ENCODE results near the gene HLCS. TPM values are rescaled to one million over a fixed set of nuclear protein-coding genes. Genes with fewer than 3 reads are reported as not detected.

The HLCS gene
- polyA plus RNA-seq, 4 donors, result 2.7 to 13.7 (median 4.9) TPM

GRCh38 chr21:36735201-36735515 lies 231.3 kb downstream of the HLCS start:
- Histone ChIP-seq H3K9me3 (ENCODE audit: control insufficient read depth in 2 of 2, insufficient read depth in 1 of 2, low read depth in 1 of 2, low read length in 1 of 2) (peaks cover 0 to 5% of the 10 kb centered on the region in 2 donors), H3K4me1 (ENCODE audit: control insufficient read depth in 3 of 3, insufficient read depth in 2 of 3, low read depth in 1 of 3, low read length in 2 of 3) (peaks cover 0 to 4% (median 0%) of the 10 kb centered on the region in 3 donors), H3K4me3 (ENCODE audit: low read depth in 1 of 3, low read length in 3 of 3) (no peak overlapping the region), H3K27ac (ENCODE audit: low read depth in 1 of 3, low read length in 2 of 3) (no peak overlapping the region), H3K36me3 (ENCODE audit: control insufficient read depth in 3 of 3, insufficient read depth in 2 of 3, low read depth in 1 of 3, low read length in 3 of 3) (no peaks in the 10 kb centered on the region), H3K27me3 (ENCODE audit: control insufficient read depth in 3 of 3, insufficient read depth in 3 of 3, low read length in 3 of 3) (peaks cover 0 to 18% (median 0%) of the 10 kb centered on the region in 3 donors)
- WGBS, 3 donors, result 64 to 89% (median 87%) methylated on average over 3 to 4 of the region's 4 CpGs
- DNase-seq (no peak), FAIRE-seq (no peak)

DNA sequence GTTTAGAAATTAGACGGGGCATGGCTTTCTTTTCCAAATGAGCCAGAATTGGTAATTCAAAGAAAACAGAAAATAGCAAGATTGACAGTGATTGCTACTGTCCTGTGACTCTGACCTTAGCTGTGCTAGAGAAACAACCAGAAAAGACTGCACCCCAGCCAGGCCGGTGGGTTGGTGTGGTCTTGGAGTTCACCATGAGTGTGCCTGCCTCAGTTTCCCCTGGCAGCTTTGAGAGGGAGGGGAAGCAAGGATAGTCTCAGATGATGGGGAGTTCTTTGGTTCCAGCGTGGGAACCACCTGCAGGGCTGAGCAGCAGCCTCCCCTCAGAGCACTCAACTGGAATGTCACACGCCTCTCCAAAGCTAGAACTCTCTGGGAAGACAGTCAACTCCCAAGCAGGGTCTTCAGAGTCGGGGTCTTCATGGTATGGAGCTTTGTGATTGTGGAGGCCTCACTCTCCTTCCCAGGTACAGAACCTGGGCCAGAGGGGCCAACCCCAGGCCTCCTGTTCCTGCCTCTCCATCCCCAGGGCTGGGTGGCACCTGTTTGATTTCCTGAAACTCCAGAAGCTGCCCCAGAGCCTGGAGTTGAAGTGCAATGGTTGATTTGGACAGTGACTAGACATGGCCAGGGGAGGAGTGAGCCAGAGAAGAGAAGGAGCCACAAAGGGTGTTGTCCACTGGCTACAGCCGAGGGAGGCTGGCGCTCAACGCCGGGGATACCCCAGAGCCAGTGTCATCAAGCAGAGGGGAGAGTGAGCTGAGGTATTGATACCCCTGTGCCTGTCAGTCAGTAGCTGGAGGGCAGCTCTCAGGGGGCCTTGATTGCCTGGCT lies 231.9 kb downstream of the HLCS start:
- H3K9me3 ChIP-seq (ENCODE audit: control insufficient read depth in 2 of 2, insufficient read depth in 1 of 2, low read depth in 1 of 2, low read length in 1 of 2), result peaks cover 0 to 5% of the 10 kb centered on the region in 2 donors
- H3K27me3 ChIP-seq (ENCODE audit: control insufficient read depth in 3 of 3, insufficient read depth in 3 of 3, low read length in 3 of 3), result peaks cover 0 to 23% (median 0%) of the 10 kb centered on the region in 3 donors
- H3K4me1 ChIP-seq (ENCODE audit: control insufficient read depth in 3 of 3, insufficient read depth in 2 of 3, low read depth in 1 of 3, low read length in 2 of 3), result peaks cover 0 to 4% (median 0%) of the 10 kb centered on the region in 3 donors
- no peaks in the 10 kb centered on the region for H3K36me3 ChIP-seq (ENCODE audit: control insufficient read depth in 3 of 3, insufficient read depth in 2 of 3, low read depth in 1 of 3, low read length in 3 of 3)
- no peak overlapping the region for H3K4me3 ChIP-seq (ENCODE audit: low read depth in 1 of 3, low read length in 3 of 3)
- FAIRE-seq, result no peak
- H3K27ac ChIP-seq (ENCODE audit: low read depth in 1 of 3, low read length in 2 of 3), result no peak overlapping the region
- 91 to 95% (median 94%) methylated on average over 9 of the region's 9 CpGs for WGBS, 3 donors
- DNase-seq, result no peak

GRCh38 chr21:36733857-36734256 lies 232.6 kb downstream of the HLCS start:
- no peaks in the 10 kb centered on the region for H3K36me3 ChIP-seq (ENCODE audit: control insufficient read depth in 3 of 3, insufficient read depth in 2 of 3, low read depth in 1 of 3, low read length in 3 of 3)
- H3K27ac ChIP-seq (ENCODE audit: low read depth in 1 of 3, low read length in 2 of 3), result no peak overlapping the region
- peaks cover 0 to 4% (median 0%) of the 10 kb centered on the region in 3 donors for H3K4me1 ChIP-seq (ENCODE audit: control insufficient read depth in 3 of 3, insufficient read depth in 2 of 3, low read depth in 1 of 3, low read length in 2 of 3)
- 69 to 88% (median 70%) methylated on average over 6 of the region's 6 CpGs for WGBS, 3 donors
- no peak overlapping the region for H3K4me3 ChIP-seq (ENCODE audit: low read depth in 1 of 3, low read length in 3 of 3)
- FAIRE-seq (no peak), DNase-seq (no peak)
- H3K27me3 ChIP-seq (ENCODE audit: control insufficient read depth in 3 of 3, insufficient read depth in 3 of 3, low read length in 3 of 3), result peaks cover 0 to 27% (median 0%) of the 10 kb centered on the region in 3 donors
- H3K9me3 ChIP-seq (ENCODE audit: control insufficient read depth in 2 of 2, insufficient read depth in 1 of 2, low read depth in 1 of 2, low read length in 1 of 2), result peaks cover 0 to 5% of the 10 kb centered on the region in 2 donors

DNA sequence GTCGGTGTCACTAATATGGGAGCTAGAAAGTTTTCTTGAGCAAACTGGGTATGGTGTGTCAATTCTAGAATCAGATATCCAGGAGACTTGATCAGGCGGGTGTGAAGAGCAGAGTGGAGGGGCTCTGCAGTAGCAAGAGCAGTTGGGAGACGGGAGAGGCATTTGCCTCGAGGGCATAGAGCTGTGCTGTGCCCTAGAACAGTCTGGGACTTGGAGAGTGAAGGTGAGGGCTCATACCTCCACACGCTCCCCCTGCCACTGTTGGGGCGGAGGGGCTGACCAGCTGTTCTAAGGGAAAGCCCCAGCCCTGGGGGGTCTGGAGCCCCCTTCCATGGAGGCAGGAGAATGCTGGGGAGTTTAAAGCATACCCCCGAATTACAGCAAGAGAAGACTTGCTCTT lies 233.7 kb downstream of the HLCS start:
- Histone ChIP-seq H3K27ac (ENCODE audit: low read depth in 1 of 3, low read length in 2 of 3) (no peak overlapping the region), H3K9me3 (ENCODE audit: control insufficient read depth in 2 of 2, insufficient read depth in 1 of 2, low read depth in 1 of 2, low read length in 1 of 2) (peaks cover 0 to 5% of the 10 kb centered on the region in 2 donors), H3K36me3 (ENCODE audit: control insufficient read depth in 3 of 3, insufficient read depth in 2 of 3, low read depth in 1 of 3, low read length in 3 of 3) (no peaks in the 10 kb centered on the region), H3K27me3 (ENCODE audit: control insufficient read depth in 3 of 3, insufficient read depth in 3 of 3, low read length in 3 of 3) (peaks cover 0 to 25% (median 0%) of the 10 kb centered on the region in 3 donors), H3K4me3 (ENCODE audit: low read depth in 1 of 3, low read length in 3 of 3) (no peak overlapping the region), H3K4me1 (ENCODE audit: control insufficient read depth in 3 of 3, insufficient read depth in 2 of 3, low read depth in 1 of 3, low read length in 2 of 3) (peaks cover 0 to 4% (median 0%) of the 10 kb centered on the region in 3 donors)
- WGBS, 3 donors, result 86 to 90% (median 89%) methylated on average over 7 of the region's 7 CpGs
- FAIRE-seq (no peak), DNase-seq (no peak)

- Histone ChIP-seq H3K27me3 (ENCODE audit: control insufficient read depth in 3 of 3, insufficient read depth in 3 of 3, low read length in 3 of 3) (peaks cover 0 to 22% (median 0%) of the 10 kb centered on the region in 3 donors), H3K36me3 (ENCODE audit: control insufficient read depth in 3 of 3, insufficient read depth in 2 of 3, low read depth in 1 of 3, low read length in 3 of 3) (no peaks in the 10 kb centered on the region), H3K9me3 (ENCODE audit: control insufficient read depth in 2 of 2, insufficient read depth in 1 of 2, low read depth in 1 of 2, low read length in 1 of 2) (peaks cover 0 to 5% of the 10 kb centered on the region in 2 donors), H3K4me3 (ENCODE audit: low read depth in 1 of 3, low read length in 3 of 3) (no peak overlapping the region), H3K27ac (ENCODE audit: low read depth in 1 of 3, low read length in 2 of 3) (no peak overlapping the region), H3K4me1 (ENCODE audit: control insufficient read depth in 3 of 3, insufficient read depth in 2 of 3, low read depth in 1 of 3, low read length in 2 of 3) (peaks cover 0 to 4% (median 0%) of the 10 kb centered on the region in 3 donors)
- FAIRE-seq (no peak), DNase-seq (no peak)
- 76 to 84% (median 81%) methylated on average over 14 of the region's 14 CpGs for WGBS, 3 donors
Observed at GRCh38 chr21:36732217-36732616, 234.3 kb downstream of the HLCS start.

DNA sequence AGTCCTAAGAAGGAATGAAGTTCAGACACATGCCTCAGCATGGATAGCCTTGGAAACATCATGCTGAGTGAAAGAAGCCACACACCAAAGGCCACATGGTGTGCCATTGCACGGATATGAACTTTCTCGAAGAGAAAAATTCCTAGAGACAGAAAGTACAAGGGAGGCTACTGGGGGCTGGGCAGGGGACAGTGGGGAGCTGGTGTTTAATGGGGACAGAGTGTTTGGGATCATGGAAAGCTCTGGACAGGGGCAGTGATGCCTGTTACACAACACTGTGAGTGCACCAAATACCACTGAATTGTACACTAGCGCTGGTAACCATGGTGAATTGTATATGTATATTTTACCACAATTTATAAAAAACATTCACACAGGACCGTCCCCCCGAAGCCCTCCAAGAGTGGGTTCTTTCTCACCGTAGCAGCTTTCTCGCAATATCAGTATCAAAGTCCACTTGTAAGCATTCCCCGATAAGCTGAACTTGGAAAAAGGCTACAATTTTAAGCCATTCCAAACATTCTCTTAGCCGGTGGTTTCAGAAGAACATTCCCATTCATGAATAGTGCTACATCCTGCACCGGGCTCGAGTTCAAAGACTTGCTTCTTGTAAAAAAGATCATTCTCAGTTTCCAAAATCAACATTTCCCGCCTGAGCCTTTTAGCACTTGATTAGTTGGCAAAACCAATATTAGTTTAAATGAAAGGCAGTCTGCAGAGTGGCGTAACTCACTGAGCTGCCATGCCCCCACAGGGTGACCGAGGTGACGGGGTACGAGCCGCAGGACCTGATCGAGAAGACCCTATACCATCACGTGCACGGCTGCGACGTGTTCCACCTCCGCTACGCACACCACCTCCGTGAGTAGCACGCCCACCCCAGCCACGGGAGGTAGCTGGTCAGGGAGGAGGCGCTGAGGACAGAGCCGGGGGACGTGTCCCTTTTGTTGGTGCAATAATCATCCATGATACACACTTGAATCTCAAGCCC lies 235.9 kb downstream of the HLCS start:
- H3K9me3 ChIP-seq (ENCODE audit: control insufficient read depth in 2 of 2, insufficient read depth in 1 of 2, low read depth in 1 of 2, low read length in 1 of 2), result peaks cover 0 to 5% of the 10 kb centered on the region in 2 donors
- FAIRE-seq (no peak), DNase-seq (no peak)
- no peaks in the 10 kb centered on the region for H3K36me3 ChIP-seq (ENCODE audit: control insufficient read depth in 3 of 3, insufficient read depth in 2 of 3, low read depth in 1 of 3, low read length in 3 of 3)
- peaks cover 0 to 21% (median 0%) of the 10 kb centered on the region in 3 donors for H3K27me3 ChIP-seq (ENCODE audit: control insufficient read depth in 3 of 3, insufficient read depth in 3 of 3, low read length in 3 of 3)
- 35 to 68% (median 45%) methylated on average over 30 of the region's 30 CpGs for WGBS, 3 donors
- no peak overlapping the region for H3K4me3 ChIP-seq (ENCODE audit: low read depth in 1 of 3, low read length in 3 of 3)
- H3K27ac ChIP-seq (ENCODE audit: low read depth in 1 of 3, low read length in 2 of 3), result no peak overlapping the region
- peaks cover 0 to 4% (median 0%) of the 10 kb centered on the region in 3 donors for H3K4me1 ChIP-seq (ENCODE audit: control insufficient read depth in 3 of 3, insufficient read depth in 2 of 3, low read depth in 1 of 3, low read length in 2 of 3)

DNA sequence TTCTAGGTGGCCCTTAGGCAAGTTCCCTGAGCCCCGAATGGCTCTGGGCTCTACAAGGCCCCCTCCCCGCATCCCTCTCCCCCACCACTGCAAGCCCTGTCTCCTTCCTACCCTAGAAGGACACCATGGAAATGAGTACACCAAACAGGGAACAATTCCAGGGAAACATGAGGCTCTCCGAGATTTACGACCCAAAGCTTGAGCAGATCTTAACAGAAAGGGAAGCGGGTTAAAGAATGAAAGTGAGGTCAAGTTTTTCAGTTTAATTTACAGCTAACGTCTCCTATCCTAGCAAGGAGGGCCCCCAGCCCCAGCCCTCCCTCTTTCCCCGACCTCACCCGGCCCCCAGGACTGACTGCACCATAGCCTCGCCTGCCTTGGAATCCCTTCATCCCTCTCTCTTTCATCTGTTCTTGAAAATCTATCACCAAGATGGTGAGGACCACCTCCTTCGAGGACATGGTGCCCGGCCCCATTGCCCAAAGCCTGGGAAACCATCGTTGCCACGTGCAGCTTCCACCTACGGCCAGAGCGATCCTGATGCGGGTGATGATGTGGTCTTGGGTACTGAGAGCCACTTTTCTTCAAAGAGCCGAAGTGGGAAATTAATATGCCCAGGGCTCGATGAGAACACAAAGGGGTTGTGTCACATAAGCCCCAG lies 237.0 kb downstream of the HLCS start:
- DNase-seq, result no peak
- no peak for FAIRE-seq
- peaks cover 0 to 21% (median 0%) of the 10 kb centered on the region in 3 donors for H3K27me3 ChIP-seq (ENCODE audit: control insufficient read depth in 3 of 3, insufficient read depth in 3 of 3, low read length in 3 of 3)
- WGBS, 3 donors, result 78 to 85% (median 81%) methylated on average over 18 of the region's 18 CpGs
- H3K4me3 ChIP-seq (ENCODE audit: low read depth in 1 of 3, low read length in 3 of 3), result no peak overlapping the region
- no peaks in the 10 kb centered on the region for H3K36me3 ChIP-seq (ENCODE audit: control insufficient read depth in 3 of 3, insufficient read depth in 2 of 3, low read depth in 1 of 3, low read length in 3 of 3)
- H3K4me1 ChIP-seq (ENCODE audit: control insufficient read depth in 3 of 3, insufficient read depth in 2 of 3, low read depth in 1 of 3, low read length in 2 of 3), result peaks cover 0 to 4% (median 0%) of the 10 kb centered on the region in 3 donors
- no peaks in the 10 kb centered on the region for H3K9me3 ChIP-seq (ENCODE audit: control insufficient read depth in 2 of 2, insufficient read depth in 1 of 2, low read depth in 1 of 2, low read length in 1 of 2)
- no peak overlapping the region for H3K27ac ChIP-seq (ENCODE audit: low read depth in 1 of 3, low read length in 2 of 3)
